DMS 273 (cell line): Measurements from ENCODE around the gene ARRB1.
"Not testable (repeated sequence)": the region's sequence is repeated elsewhere in the genome, so short reads cannot be mapped to it uniquely, and the experiment has no call there.

Source experiments
- DNase-seq: peaks from one replicate; lab custom pipeline; 2025; ENCODE audit not compliant: unreplicated experiment; lab: John Stamatoyannopoulos, UW

ARRB1 gene

GRCh38 chr11:75351541-75351790, at the start of gene ARRB1:
Gene ARRB1, minus strand, starts transcription at chr11:75351661. Its CDS starts 54 bp downstream, at chr11:75351607.
- peak; percentile 69 for DNase-seq

DNA sequence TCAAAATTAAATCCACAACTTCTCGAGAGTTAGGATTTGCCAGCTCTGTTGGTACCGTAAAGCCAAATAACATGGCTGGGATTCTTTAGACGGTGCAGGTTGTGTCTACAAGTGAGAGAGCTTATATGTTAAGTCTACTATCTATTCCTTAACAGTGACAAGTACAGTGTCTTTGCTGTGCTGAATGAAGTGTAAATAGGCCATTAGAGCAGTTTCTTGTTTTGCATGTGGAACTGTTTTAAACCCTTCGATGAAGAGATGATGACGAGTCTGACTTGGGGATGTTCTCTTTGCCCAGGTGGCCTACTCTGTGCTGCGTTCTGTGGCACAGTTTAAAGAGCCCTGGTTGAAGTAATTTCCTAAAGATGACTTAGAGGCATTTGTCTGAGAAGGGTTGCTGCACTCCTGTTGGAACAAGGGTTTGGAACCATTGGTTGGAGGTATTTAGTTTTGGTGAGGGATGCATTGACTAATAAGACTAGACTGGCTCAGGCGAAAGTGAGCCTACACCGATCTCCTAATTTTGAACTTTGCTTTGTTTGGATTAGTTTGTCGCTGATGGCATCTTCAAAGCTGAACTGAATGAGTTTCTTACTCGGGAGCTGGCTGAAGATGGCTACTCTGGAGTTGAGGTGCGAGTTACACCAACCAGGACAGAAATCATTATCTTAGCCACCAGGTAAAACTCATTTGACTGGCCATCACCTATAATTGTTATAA, 48.8 kb upstream of the ARRB1 start:
- peak; percentile 40 for DNase-seq

- peak; percentile 94 for DNase-seq
Observed at GRCh38 chr11:75399344-75400145, 48.1 kb upstream of the ARRB1 start, which contains the start of gene RPS3. Gene RPS3, plus strand, starts transcription at chr11:75399518. Its CDS starts 30 bp downstream, at chr11:75399548.

- no peak for DNase-seq
Observed at GRCh38 chr11:75398906-75399305, 47.4 kb upstream of the ARRB1 start.

- no peak for DNase-seq
Observed at GRCh38 chr11:75394085-75394840, 42.8 kb upstream of the ARRB1 start.

DNA sequence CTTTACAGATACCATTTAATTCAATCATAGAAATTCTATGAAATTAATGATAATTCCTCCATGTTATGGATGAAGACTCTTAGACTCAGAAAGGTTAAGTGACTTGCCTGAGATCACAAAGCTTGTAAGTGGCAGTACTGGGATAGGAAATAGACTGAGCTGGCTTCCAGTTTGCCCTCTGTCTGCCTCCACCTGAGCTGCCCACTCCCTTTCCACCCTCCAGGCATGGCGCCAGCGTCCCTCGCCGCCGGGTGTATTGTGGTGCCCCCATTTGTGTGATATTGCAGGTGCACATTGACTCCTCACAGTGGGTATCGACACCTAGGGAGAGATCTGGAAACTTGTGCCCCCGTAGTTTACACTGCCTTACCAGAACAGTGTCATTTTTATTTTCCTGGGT, 38.5 kb upstream of the ARRB1 start:
- no peak for DNase-seq

GRCh38 chr11:75389276-75389605, 37.8 kb upstream of the ARRB1 start:
- DNase-seq = no peak

- peak; percentile 86 for DNase-seq
Observed at GRCh38 chr11:75388386-75389275, 37.2 kb upstream of the ARRB1 start.

DNA sequence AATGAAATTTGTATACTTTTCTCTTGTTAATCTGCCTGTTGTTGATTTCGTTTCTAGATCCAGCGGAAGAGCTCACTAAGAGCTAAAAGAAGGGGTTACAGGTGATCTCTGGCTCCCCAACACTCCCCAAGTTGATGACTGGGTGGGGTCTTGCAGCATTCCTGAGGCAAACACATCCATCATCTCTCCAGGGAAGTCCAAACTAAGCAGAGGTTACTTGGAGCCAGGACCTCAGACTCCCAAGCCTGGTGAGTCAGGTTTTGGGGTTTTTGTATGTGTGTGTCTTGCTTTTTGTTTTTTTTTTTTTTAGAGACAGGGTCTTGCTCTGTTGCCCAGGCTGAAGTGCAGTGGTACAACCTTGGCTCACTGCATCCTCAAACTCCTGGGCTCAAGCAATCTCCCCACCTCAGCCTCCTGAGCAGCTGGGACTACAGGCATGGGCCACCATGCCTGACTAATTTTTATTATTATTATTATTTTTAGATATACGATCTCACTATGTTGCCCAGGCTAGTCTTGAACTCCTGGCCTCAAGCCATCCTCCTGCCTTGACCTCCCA, 36.4 kb upstream of the ARRB1 start:
- no peak for DNase-seq

GRCh38 chr11:75386942-75387630, 35.6 kb upstream of the ARRB1 start:
- no peak for DNase-seq

DNA sequence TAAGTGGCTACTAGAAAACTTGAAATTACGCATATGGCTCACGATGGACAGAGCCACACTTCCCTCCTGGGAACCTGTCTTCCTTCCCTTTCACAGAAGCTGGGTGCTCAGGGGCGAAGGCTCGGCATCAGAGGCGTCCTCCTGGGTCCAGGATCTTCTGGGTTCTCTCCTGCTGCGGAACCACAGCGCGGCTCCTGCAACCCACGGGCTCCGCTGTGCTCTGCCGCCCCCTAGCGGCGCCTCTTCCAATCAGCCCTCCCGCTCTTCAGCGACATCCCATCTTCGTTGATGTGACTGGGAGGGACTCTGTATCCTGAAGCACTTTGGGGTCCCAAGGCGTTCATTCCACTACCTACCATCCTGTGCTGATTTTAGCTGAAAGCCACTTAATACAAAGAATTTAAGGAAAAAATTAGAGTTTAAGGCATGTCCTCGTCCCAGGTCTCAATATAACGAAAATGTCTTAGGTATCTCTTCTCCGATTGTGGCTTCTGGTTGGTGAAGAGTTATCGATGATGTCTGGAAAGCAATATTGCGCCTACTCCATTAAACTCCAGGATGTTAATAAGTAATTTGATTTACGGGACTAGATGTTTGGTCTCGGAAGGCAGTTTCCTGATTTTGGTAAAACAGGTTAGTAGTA, 33.1 kb upstream of the ARRB1 start:
- DNase-seq = peak; percentile 82

GRCh38 chr11:75383246-75383645, 31.8 kb upstream of the ARRB1 start:
- DNase-seq = no peak

GRCh38 chr11:75380716-75381420, 29.4 kb upstream of the ARRB1 start:
- no peak for DNase-seq

- DNase-seq = no peak
Observed at GRCh38 chr11:75380245-75380644, 28.8 kb upstream of the ARRB1 start.

DNA sequence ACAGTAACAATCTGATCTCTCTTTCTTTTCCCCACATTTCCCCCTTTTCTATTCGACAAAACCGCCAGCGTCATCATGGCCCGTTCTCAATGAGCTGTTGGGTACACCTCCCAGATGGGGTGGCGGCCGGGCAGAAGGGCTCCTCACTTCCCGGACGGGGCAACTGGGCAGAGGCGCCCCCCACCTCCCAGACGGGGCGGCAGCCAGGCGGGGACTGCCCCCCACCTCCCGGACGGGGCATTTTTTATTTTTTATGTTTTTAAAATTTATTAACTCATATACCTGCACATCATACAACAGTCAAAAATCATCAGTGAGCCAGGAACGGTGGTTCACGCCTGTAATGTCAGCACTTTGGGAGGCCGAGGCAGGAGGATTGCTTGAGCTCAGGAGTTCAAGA, 27.3 kb upstream of the ARRB1 start:
- DNase-seq = not testable (repeated sequence)

GRCh38 chr11:75376175-75376574, 24.7 kb upstream of the ARRB1 start:
- DNase-seq = peak; percentile 15

DNA sequence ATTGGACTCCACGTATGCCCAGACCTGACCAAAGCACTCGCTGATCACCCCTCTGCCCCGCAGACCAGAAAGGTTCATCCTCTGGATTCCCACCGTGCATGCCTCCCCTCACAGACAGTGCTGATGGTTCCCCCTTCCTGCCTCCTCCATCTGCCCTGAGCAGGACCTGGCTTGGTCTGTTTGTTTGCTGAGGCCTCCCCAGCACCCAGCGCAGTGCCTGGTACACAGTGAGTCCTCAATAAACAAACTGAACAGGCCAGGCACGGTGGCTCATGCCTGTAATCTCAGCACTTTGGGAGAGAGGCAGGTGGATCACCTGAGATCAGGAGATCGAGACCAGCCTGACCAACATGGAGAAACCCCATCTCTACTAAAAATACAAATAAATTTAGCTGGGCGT, 24.2 kb upstream of the ARRB1 start:
- no peak for DNase-seq

GRCh38 chr11:75374646-75375045, 23.2 kb upstream of the ARRB1 start:
- no peak for DNase-seq

GRCh38 chr11:75373201-75373600, 21.7 kb upstream of the ARRB1 start:
- DNase-seq = no peak
